A549 (cell line): ENCODE data around the gene GRM7. TPM values are rescaled to one million over a fixed set of nuclear protein-coding genes. Genes with fewer than 3 reads are reported as not detected.

Source experiments
- ATAC-seq, 2 experiments: fragments of 200-7000 bp in 1 of 2; fragments of >200 bp in 1 of 2; cut with Nextera tagmentation in 1 of 2; cut with Tn5 transposase in 1 of 2; 3 replicates each; pipeline versions ENCODE4 v1.8.0 to v1.9.1; 2018 to 2020; ENCODE audit warnings: mild to moderate bottlenecking in 1 of 2, moderate library complexity in 1 of 2
- CTCF ChIA-PET: fragments of 300-600 bp; sonication (Branson Sonifier 250); formaldehyde crosslinking; extraction: SDS; loops from one replicate; lab custom pipeline; 2021; ENCODE audit warnings: antibody characterized with exemption, inconsistent platforms; lab: Yijun Ruan, JAX
- POLR2A ChIA-PET: fragments of 350-600 bp; formaldehyde crosslinking; extraction: SDS; loops from one replicate; lab custom pipeline; 2021; ENCODE audit warnings: antibody characterized with exemption, inconsistent platforms; lab: Yijun Ruan, JAX
- DNase-seq, 2 experiments: peaks; one replicate each; pipeline versions ENCODE4 v3.0.0 to v3.0.0-alpha.2; 2011 to 2016; ENCODE audit warnings: low read depth in 1 of 2, low spot score in 1 of 2
- FAIRE-seq: peaks from 2 replicates; lab custom pipeline; 2011; peaks lifted over from hg19 to GRCh38; lab: Jason Lieb, UNC
- H3K27ac ChIP-seq, 2 experiments: fragments of >200 bp; sonication (Bioruptor Twin); formaldehyde crosslinking; 3 replicates each; pipeline ENCODE4 v1.5.1; 2016 to 2017
- H3K4me1 ChIP-seq: fragments of >200 bp; sonication (Bioruptor Twin); formaldehyde crosslinking; 3 replicates; pipeline ENCODE4 v1.6.1; 2016
- H3K4me2 ChIP-seq: fragments of >200 bp; sonication (Bioruptor Twin); formaldehyde crosslinking; 3 replicates; pipeline ENCODE4 v1.6.1; 2016
- H3K4me3 ChIP-seq: fragments of >200 bp; sonication (Bioruptor Twin); formaldehyde crosslinking; 3 replicates; pipeline ENCODE4 v1.5.1; 2016
- H3K9me3 ChIP-seq: fragments of >200 bp; sonication (Bioruptor Twin); formaldehyde crosslinking; 3 replicates; pipeline ENCODE4 v1.6.1; 2016
- BHLHE40 ChIP-seq: IDR thresholded peaks from 2 replicates; pipeline ENCODE4 v1.6.1; 2012; ENCODE audit warnings: low read depth, low read length, inconsistent platforms
- CHD4 ChIP-seq: fragments of 200-600 bp; sonication (generic); IDR thresholded peaks from 2 replicates; pipeline ENCODE4 v1.6.1; 2016; ENCODE audit warnings: antibody characterized with exemption, mild to moderate bottlenecking, borderline replicate concordance
- ELK1 ChIP-seq: fragments of 150-350 bp; IDR thresholded peaks from 2 replicates; pipeline ENCODE4 v1.6.1; 2014; ENCODE audit warnings: low read depth, mild to moderate bottlenecking, low read length
- ESRRA ChIP-seq: fragments of 150-350 bp; IDR thresholded peaks from 2 replicates; pipeline ENCODE4 v1.6.1; 2014; ENCODE audit warnings: mild to moderate bottlenecking, low read length, borderline replicate concordance
- FOSL2 ChIP-seq, 2 experiments: fragments of 450-650 bp in 1 of 2; fragments of >200 bp in 1 of 2; sonication (Bioruptor Twin) in 1 of 2; formaldehyde crosslinking; IDR thresholded peaks; 2 replicates each; pipeline versions ENCODE4 v1.5.0 to v1.6.1; 2016 to 2020; ENCODE audit warnings: mild to moderate bottlenecking in 1 of 2, moderate library complexity in 1 of 2
- HEYL ChIP-seq: fragments of 250-450 bp; sonication (Bioruptor Pico); IDR thresholded peaks from 2 replicates; pipeline ENCODE4 v1.8.0; 2021; ENCODE audit warnings: mild to moderate bottlenecking, moderate library complexity
- HMGXB4 ChIP-seq: fragments of 250-450 bp; sonication (Bioruptor Pico); IDR thresholded peaks from 2 replicates; pipeline ENCODE4 v1.5.0; 2021; ENCODE audit warnings: mild to moderate bottlenecking, moderate library complexity, borderline replicate concordance
- HOXB5 ChIP-seq: fragments of 250-450 bp; sonication (Bioruptor Pico); IDR thresholded peaks from 2 replicates; pipeline ENCODE4 v1.5.0; 2020; ENCODE audit warnings: mild to moderate bottlenecking, moderate library complexity
- JUNB ChIP-seq: fragments of >200 bp; sonication (Bioruptor Twin); formaldehyde crosslinking; IDR thresholded peaks from 2 replicates; pipeline ENCODE4 v1.6.1; 2016
- KDM1A ChIP-seq: fragments of 200-600 bp; sonication (generic); IDR thresholded peaks from 2 replicates; pipeline ENCODE4 v1.6.1; 2016; ENCODE audit warnings: low read depth, mild to moderate bottlenecking
- KDM5A ChIP-seq: fragments of 200-600 bp; sonication (generic); IDR thresholded peaks from 2 replicates; pipeline ENCODE4 v1.6.1; 2016; ENCODE audit warnings: antibody characterized with exemption, mild to moderate bottlenecking
- MAFK ChIP-seq: fragments of 450-650 bp; IDR thresholded peaks from 2 replicates; pipeline ENCODE4 v1.6.1; 2014; ENCODE audit not compliant: partially characterized antibody
- MAX ChIP-seq: IDR thresholded peaks from 2 replicates; pipeline ENCODE4 v1.6.1; 2012
- RCOR1 ChIP-seq: fragments of 150-350 bp; IDR thresholded peaks from 2 replicates; pipeline ENCODE4 v1.6.1; 2014; ENCODE audit warnings: antibody characterized with exemption, low read length, low read depth
- RFX5 ChIP-seq: fragments of 450-650 bp; IDR thresholded peaks from 2 replicates; pipeline ENCODE4 v1.7.1; 2014; ENCODE audit warnings: antibody characterized with exemption, mild to moderate bottlenecking, moderate library complexity
- SREBF2 ChIP-seq: fragments of 450-650 bp; IDR thresholded peaks from 2 replicates; pipeline ENCODE4 v1.6.1; 2014; ENCODE audit warnings: mild to moderate bottlenecking, moderate library complexity
- ZC3H11A ChIP-seq: fragments of 450-650 bp; IDR thresholded peaks from 2 replicates; pipeline ENCODE4 v1.6.1; 2014; ENCODE audit warnings: antibody characterized with exemption, mild to moderate bottlenecking
- ZNF302 ChIP-seq: fragments of 250-450 bp; sonication (Bioruptor Pico); IDR thresholded peaks from 2 replicates; pipeline ENCODE4 v1.9.0; 2021; ENCODE audit warnings: inconsistent platforms, mild to moderate bottlenecking, moderate library complexity
- ZSCAN20 ChIP-seq: fragments of 250-450 bp; sonication (Bioruptor Pico); IDR thresholded peaks from 2 replicates; pipeline ENCODE4 v1.8.0; 2022; ENCODE audit warnings: mild to moderate bottlenecking, moderate library complexity
- WGBS: methylation state at CpG from one replicate; pipeline ENCODE4 v1.1.6; 2017; ENCODE audit errors: missing lambda C conversion rate; 5-methylcytosine and 5-hydroxymethylcytosine counted together
- polyA plus RNA-seq, 4 experiments: library from polyadenylated mRNA; depleted of rRNA in 3 of 4; stranded (reverse); fragments of >200 nt; fragmentation: RNase III in 1 of 4; extraction: RNeasy Plus Mini Kit Qiagen cat#74134 plus additional on column Dnase treatment in 1 of 4; gene quantifications; 2 replicates in 3 of 4; 3 replicates in 1 of 4; pipeline ENCODE4 v1.2.3, GENCODE V29; 2011 to 2017
- TF ChIP-seq, protein P1 (sequence below): fragments of 450-650 bp; IDR thresholded peaks from 2 replicates; pipeline ENCODE4 v1.6.1; 2014; ENCODE audit warnings: antibody characterized with exemption
- TF ChIP-seq, protein P2 (sequence below): IDR thresholded peaks from 2 replicates; pipeline ENCODE4 v1.6.1; 2012; ENCODE audit warnings: low read depth, borderline replicate concordance
- TF ChIP-seq, protein P3 (sequence below): fragments of >200 bp; sonication (Bioruptor Twin); formaldehyde crosslinking; IDR thresholded peaks from 2 replicates; pipeline ENCODE4 v1.6.1; 2016

GRM7 gene
- polyA plus RNA-seq, 2 of the 4 experiments (the other 2 are of a cell fraction), result not detected

DNA sequence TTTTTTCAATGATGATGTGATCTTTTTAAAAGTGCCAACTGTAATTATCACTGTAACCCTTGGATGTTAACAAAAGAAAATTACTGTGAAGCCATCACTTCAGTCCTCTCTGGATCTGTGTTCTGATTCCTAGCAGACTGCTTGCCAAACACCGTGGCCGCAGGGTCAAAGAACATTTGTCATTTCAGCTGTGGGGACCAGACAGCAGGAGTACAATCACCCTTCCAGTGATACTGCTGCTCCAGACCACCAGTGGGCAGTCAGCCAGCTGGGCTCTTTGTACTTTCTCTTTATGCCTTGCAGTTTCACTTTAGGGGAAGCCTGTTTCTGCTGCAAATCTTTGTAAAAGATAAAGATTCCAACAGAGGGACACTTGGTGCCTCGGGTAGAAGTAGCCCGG is 770.0 kb downstream of the GRM7 start:
- H3K9me3 ChIP-seq, result no peaks in the 10 kb centered on the region
- 10% methylated on average over 4 of the region's 4 CpGs for WGBS
- no peak overlapping the region for H3K4me2 ChIP-seq
- no peaks in the 10 kb centered on the region for H3K4me1 ChIP-seq
- H3K27ac ChIP-seq, result no peak overlapping the region
- DNase-seq (no peak), FAIRE-seq (no peak), ATAC-seq (no peak)
- ChIA-PET CTCF (interaction anchor here (0.6 kb wide), 1 partner anchor 648 kb away, joined by 3 read pairs; no protein-coding TSS in a partner anchor), POLR2A (no interaction called here)
- H3K4me3 ChIP-seq, result no peak overlapping the region
- no peak for TF ChIP-seq ZSCAN20
- no peak for TF ChIP-seq RFX5
- TF ChIP-seq ELK1, result no peak
- TF ChIP-seq ESRRA, result no peak
- TF ChIP-seq FOSL2 (IDR thresholded peaks at IDR 0.05), result no peak
- TF ChIP-seq FOSL2 (CRISPR knock-in tag; IDR thresholded peaks at IDR 0.05), result no peak
- TF ChIP-seq ZNF302 (CRISPR knock-in tag), result no peak
- no peak for TF ChIP-seq HOXB5
- TF ChIP-seq KDM5A, result no peak
- TF ChIP-seq, protein P1, sequence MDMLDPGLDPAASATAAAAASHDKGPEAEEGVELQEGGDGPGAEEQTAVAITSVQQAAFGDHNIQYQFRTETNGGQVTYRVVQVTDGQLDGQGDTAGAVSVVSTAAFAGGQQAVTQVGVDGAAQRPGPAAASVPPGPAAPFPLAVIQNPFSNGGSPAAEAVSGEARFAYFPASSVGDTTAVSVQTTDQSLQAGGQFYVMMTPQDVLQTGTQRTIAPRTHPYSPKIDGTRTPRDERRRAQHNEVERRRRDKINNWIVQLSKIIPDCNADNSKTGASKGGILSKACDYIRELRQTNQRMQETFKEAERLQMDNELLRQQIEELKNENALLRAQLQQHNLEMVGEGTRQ, result no peak
- TF ChIP-seq, protein P2, sequence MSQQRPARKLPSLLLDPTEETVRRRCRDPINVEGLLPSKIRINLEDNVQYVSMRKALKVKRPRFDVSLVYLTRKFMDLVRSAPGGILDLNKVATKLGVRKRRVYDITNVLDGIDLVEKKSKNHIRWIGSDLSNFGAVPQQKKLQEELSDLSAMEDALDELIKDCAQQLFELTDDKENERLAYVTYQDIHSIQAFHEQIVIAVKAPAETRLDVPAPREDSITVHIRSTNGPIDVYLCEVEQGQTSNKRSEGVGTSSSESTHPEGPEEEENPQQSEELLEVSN, result no peak
- no peak for TF ChIP-seq CHD4
- no peak for TF ChIP-seq JUNB
- TF ChIP-seq BHLHE40, result no peak
- no peak for TF ChIP-seq RCOR1
- no peak for TF ChIP-seq ZC3H11A
- TF ChIP-seq MAFK, result no peak
- no peak for TF ChIP-seq SREBF2
- TF ChIP-seq, protein P3, sequence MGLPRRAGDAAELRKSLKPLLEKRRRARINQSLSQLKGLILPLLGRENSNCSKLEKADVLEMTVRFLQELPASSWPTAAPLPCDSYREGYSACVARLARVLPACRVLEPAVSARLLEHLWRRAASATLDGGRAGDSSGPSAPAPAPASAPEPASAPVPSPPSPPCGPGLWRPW, result no peak
- no peak for TF ChIP-seq HEYL (CRISPR knock-in tag)

- TF ChIP-seq MAX (no peak), HMGXB4 (CRISPR knock-in tag) (no peak), FOSL2 (IDR thresholded peaks at IDR 0.05) (no peak), FOSL2 (CRISPR knock-in tag; IDR thresholded peaks at IDR 0.05) (no peak), KDM1A (no peak), MAFK (peak; percentile 52)
- no peaks in the 10 kb centered on the region for H3K4me1 ChIP-seq
- no peak for ATAC-seq
- ChIA-PET CTCF (no interaction called here), POLR2A (no interaction called here)
- H3K27ac ChIP-seq, result no peak overlapping the region
- no peak for DNase-seq
- H3K4me2 ChIP-seq, result no peak overlapping the region
- H3K4me3 ChIP-seq, result no peak overlapping the region
- H3K9me3 ChIP-seq, result no peaks in the 10 kb centered on the region
- FAIRE-seq, result no peak
These were observed 771.4 kb downstream of the GRM7 start for GRCh38 chr3:7632305-7632704.
